Left ventricle myocardium inferior (tissue), 1 donor: ENCODE measurements around the gene ADAMTS14. TPM values are rescaled to one million over a fixed set of nuclear protein-coding genes. Genes with fewer than 3 reads are reported as not detected.

Experiments used
- DNase-seq: peaks from one replicate; pipeline ENCODE4 v3.0.0-alpha.2; 2020
- H3K27ac ChIP-seq: fragments of 200-600 bp; replicated peaks from 2 replicates; pipeline ENCODE4 v1.8.0; 2021
- H3K27me3 ChIP-seq: fragments of 200-600 bp; 2 replicates; pipeline ENCODE4 v1.8.0; 2021; ENCODE audit warnings: low read depth
- H3K36me3 ChIP-seq: fragments of 200-600 bp; 2 replicates; pipeline ENCODE4 v1.8.0; 2021
- H3K4me1 ChIP-seq: fragments of 200-600 bp; 2 replicates; pipeline ENCODE4 v1.8.0; 2021
- H3K4me3 ChIP-seq: fragments of 200-600 bp; 2 replicates; pipeline ENCODE4 v1.8.0; 2021; ENCODE audit warnings: mild to moderate bottlenecking, moderate library complexity
- H3K9me3 ChIP-seq: fragments of 200-600 bp; replicated peaks from 2 replicates; pipeline ENCODE4 v1.8.0; 2021
- CTCF ChIP-seq: fragments of 200-600 bp; IDR thresholded peaks from 2 replicates; pipeline ENCODE4 v1.8.0; 2021; ENCODE audit warnings: antibody characterized with exemption, mild to moderate bottlenecking, borderline replicate concordance
- intact Hi-C: fragments of 100-400 bp; cut with micrococcal nuclease; formaldehyde crosslinking; loops from one replicate; pipeline ENCODE4 v1.11.0; 2022
- total RNA-seq: library from RNA; stranded (reverse); fragmentation: NEBNext Ultra II Directional; extraction: Animal tissue kit (Norgen Biotek cat#: 25700); gene quantifications from one replicate; pipeline ENCODE4 v1.2.1, GENCODE V29; 2021
- donor health status: DM: no; HTN: yes; CAD: no; lungs with severe emphysema.

Gene ADAMTS14
- total RNA-seq, 1 donor from 2014 or later: 0.47 TPM

DNA sequence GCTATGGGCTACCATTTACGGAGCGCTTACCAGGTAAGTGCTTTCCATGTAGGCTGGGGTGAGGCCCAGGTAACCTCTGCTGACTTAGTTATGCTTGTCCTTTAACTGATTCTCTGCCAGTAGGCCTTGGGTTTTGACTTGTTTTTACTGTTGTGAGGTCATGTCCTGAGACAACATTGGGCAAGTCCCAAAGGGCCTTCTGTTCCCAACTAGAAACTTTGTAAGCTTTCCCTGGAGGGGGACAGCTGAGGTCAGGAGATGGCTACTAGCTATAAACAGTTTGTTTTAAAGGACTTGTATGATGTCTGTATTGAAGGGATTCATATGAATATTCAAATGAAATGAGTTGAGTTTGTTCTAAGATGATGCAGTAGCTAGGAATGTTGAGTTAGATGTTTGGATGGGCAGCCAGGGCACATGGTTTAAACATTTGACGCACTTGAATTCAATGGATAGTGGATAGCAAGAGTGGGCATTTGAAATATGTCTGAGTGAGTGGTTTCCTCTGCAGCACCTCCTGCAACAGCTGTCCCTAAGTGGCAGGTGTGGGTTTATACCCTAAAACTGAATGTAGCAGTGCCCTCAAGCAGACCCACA is 133.4 kb downstream of the ADAMTS14 start:
- Histone ChIP-seq H3K4me3 (no peak overlapping the region), H3K4me1 (peaks cover 21% of the 10 kb centered on the region), H3K36me3 (no peaks in the 10 kb centered on the region), H3K27me3 (no peaks in the 10 kb centered on the region), H3K27ac (no peak overlapping the region), H3K9me3 (no peaks in the 10 kb centered on the region)
- DNase-seq: no peak
- intact Hi-C loops: no loop called here
- no peak for TF ChIP-seq CTCF

DNA sequence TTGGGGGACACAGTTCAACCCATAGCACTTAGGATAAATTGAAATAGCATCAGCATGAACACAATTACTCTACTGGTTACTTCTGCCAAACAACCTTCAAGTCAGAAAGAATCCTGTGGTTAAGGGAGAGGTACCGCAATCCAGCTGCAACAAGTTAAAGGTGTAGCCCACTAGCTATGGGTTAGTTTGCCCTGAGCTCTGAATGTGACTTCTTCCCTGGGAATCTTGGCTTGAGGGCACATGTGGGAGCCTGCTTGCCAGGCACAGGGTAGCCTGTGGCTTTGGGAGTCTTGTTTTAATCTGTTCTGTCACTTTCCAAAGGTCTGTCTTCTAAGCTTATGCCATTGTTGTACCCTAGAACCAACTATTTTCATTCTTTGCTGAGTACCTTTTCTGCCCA is 134.5 kb downstream of the ADAMTS14 start:
- no peaks in the 10 kb centered on the region for H3K9me3 ChIP-seq
- no peak overlapping the region for H3K4me3 ChIP-seq
- no peak for DNase-seq
- peaks cover 21% of the 10 kb centered on the region for H3K4me1 ChIP-seq
- intact Hi-C loops: no loop called here
- H3K27me3 ChIP-seq: no peaks in the 10 kb centered on the region
- H3K36me3 ChIP-seq: no peaks in the 10 kb centered on the region
- TF ChIP-seq CTCF: no peak
- no peak overlapping the region for H3K27ac ChIP-seq

DNA sequence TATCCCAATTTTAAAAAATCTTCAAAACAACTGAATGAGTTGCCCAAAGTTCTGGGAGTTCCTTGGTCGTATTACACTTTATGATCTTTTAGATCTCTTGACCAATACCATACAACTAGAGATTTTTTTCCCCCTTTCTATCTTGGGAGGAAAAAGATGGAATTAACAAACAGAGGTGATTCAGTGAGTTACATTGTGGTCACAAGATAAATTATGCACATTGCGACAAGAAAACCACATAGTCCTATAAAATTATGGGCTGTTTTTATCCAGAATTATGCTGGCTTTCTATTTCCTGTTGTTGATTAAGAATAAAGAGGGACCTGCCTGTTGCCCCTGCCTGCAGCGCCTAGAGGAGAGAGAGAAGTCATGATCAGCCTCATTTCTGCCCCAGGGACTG is 135.2 kb downstream of the ADAMTS14 start:
- no peak for DNase-seq
- H3K27ac ChIP-seq: no peak overlapping the region
- H3K9me3 ChIP-seq: no peaks in the 10 kb centered on the region
- H3K4me3 ChIP-seq: no peak overlapping the region
- no peaks in the 10 kb centered on the region for H3K27me3 ChIP-seq
- no peak for TF ChIP-seq CTCF
- no peaks in the 10 kb centered on the region for H3K36me3 ChIP-seq
- intact Hi-C loops: no loop called here
- peaks cover 21% of the 10 kb centered on the region for H3K4me1 ChIP-seq

- Histone ChIP-seq H3K27ac (no peak overlapping the region), H3K4me3 (no peak overlapping the region), H3K36me3 (no peaks in the 10 kb centered on the region), H3K9me3 (no peaks in the 10 kb centered on the region), H3K4me1 (peaks cover 13% of the 10 kb centered on the region), H3K27me3 (no peaks in the 10 kb centered on the region)
- intact Hi-C loops: no loop called here
- no peak for TF ChIP-seq CTCF
- no peak for DNase-seq
Measured at GRCh38 chr10:70809011-70809611, 136.8 kb downstream of the ADAMTS14 start.

DNA sequence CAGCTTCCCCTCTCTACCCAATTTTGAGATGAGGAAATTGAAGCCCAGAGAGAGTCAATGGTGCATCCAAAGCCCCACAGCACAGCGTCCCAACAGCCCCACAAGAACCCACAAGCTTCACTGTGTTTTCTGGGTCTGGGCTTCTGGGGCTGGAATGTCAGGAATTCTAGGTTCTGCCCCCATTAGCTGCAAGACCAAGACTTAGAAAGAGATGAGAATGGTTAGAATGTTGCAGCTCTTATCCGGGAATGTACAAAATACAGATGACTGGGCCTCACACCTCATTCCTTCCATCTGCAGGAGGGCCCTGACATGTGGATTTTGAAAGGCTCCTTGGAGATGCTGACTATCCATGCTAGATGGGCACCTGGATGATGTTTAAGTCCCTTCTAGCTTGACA is 137.4 kb downstream of the ADAMTS14 start:
- Histone ChIP-seq H3K27me3 (no peaks in the 10 kb centered on the region), H3K4me3 (no peak overlapping the region), H3K9me3 (no peaks in the 10 kb centered on the region), H3K36me3 (no peaks in the 10 kb centered on the region), H3K27ac (no peak overlapping the region), H3K4me1 (peaks cover 12% of the 10 kb centered on the region)
- no peak for DNase-seq
- intact Hi-C loops: no loop called here
- no peak for TF ChIP-seq CTCF
